Trophoblast cell (in vitro differentiated cells and primary cell): ENCODE data around the gene TMEM201. TPM values are rescaled to one million over a fixed set of nuclear protein-coding genes. Genes with fewer than 3 reads are reported as not detected.

Source experiments
- DNase-seq, 2 donors: peaks; one replicate each; pipeline ENCODE4 v3.0.0-alpha.2; 2016
- H2AFZ ChIP-seq: 2 replicates; pipeline ENCODE4 v1.6.1; 2013; ENCODE audit warnings: low read length, moderate library complexity, mild to moderate bottlenecking; ENCODE audit not compliant: insufficient read depth, poor library complexity
- H2AK5ac ChIP-seq: 2 replicates; pipeline ENCODE4 v1.6.1; 2013; ENCODE audit warnings: mild to moderate bottlenecking, low read length
- H2BK120ac ChIP-seq: 2 replicates; pipeline ENCODE4 v1.6.1; 2013; ENCODE audit warnings: low read length, mild to moderate bottlenecking, moderate library complexity; ENCODE audit not compliant: insufficient read depth, poor library complexity
- H2BK12ac ChIP-seq: 2 replicates; pipeline ENCODE4 v1.6.1; 2013; ENCODE audit warnings: mild to moderate bottlenecking, low read length, moderate library complexity
- H2BK5ac ChIP-seq: 2 replicates; pipeline ENCODE4 v1.6.1; 2013; ENCODE audit warnings: low read length, low read depth, moderate library complexity, mild to moderate bottlenecking; ENCODE audit not compliant: poor library complexity
- H3K14ac ChIP-seq: 2 replicates; pipeline ENCODE4 v1.6.1; 2013; ENCODE audit warnings: mild to moderate bottlenecking, low read length
- H3K18ac ChIP-seq: 2 replicates; pipeline ENCODE4 v1.6.1; 2013; ENCODE audit warnings: mild to moderate bottlenecking, low read length
- H3K23ac ChIP-seq: 2 replicates; pipeline ENCODE4 v1.6.1; 2013; ENCODE audit warnings: low read length
- H3K27ac ChIP-seq: 2 replicates; pipeline ENCODE4 v1.5.1; 2013; ENCODE audit warnings: low read depth, mild to moderate bottlenecking, inconsistent platforms, low read length, moderate library complexity
- H3K27me3 ChIP-seq: 2 replicates; pipeline ENCODE4 v1.6.1; 2013; ENCODE audit warnings: inconsistent platforms, mild to moderate bottlenecking, low read length, moderate library complexity; ENCODE audit not compliant: insufficient read depth
- H3K36me3 ChIP-seq, 2 experiments: 1 replicate in 1 of 2; 2 replicates in 1 of 2; pipeline ENCODE4 v1.6.1; 2013; ENCODE audit warnings: low read length in 2 of 2, mild to moderate bottlenecking in 2 of 2, moderate library complexity in 1 of 2; ENCODE audit not compliant: insufficient read depth in 2 of 2, control insufficient read depth in 1 of 2
- H3K4ac ChIP-seq: 2 replicates; pipeline ENCODE4 v1.6.1; 2013; ENCODE audit warnings: low read depth, mild to moderate bottlenecking, low read length, moderate library complexity
- H3K4me1 ChIP-seq, 2 experiments: 1 replicate in 1 of 2; 2 replicates in 1 of 2; pipeline ENCODE4 v1.6.1; 2013; ENCODE audit warnings: low read length in 2 of 2, mild to moderate bottlenecking in 2 of 2, moderate library complexity in 1 of 2; ENCODE audit not compliant: insufficient read depth in 2 of 2, control insufficient read depth in 1 of 2
- H3K4me2 ChIP-seq: 2 replicates; pipeline ENCODE4 v1.6.1; 2013; ENCODE audit warnings: inconsistent platforms, mild to moderate bottlenecking, low read length, moderate library complexity
- H3K4me3 ChIP-seq: 2 replicates; pipeline ENCODE4 v1.5.1; 2013; ENCODE audit warnings: mild to moderate bottlenecking, low read depth, low read length, inconsistent platforms
- H3K79me1 ChIP-seq: one replicate; pipeline ENCODE4 v1.6.1; 2013; ENCODE audit warnings: low read length
- H3K79me2 ChIP-seq: 2 replicates; pipeline ENCODE4 v1.6.1; 2013; ENCODE audit warnings: low read length, mild to moderate bottlenecking; ENCODE audit not compliant: control insufficient read depth, insufficient read depth, poor library complexity
- H3K9ac ChIP-seq: 2 replicates; pipeline ENCODE4 v1.6.1; 2013; ENCODE audit warnings: mild to moderate bottlenecking, low read length
- H3K9me3 ChIP-seq: 2 replicates; pipeline ENCODE4 v1.6.1; 2013; ENCODE audit warnings: low read depth, mild to moderate bottlenecking, control low read depth, inconsistent platforms, low read length; ENCODE audit not compliant: insufficient read depth
- H4K12ac ChIP-seq: 2 replicates; pipeline ENCODE4 v1.6.1; 2013; ENCODE audit warnings: low read depth, mild to moderate bottlenecking, low read length, moderate library complexity
- H4K8ac ChIP-seq: 2 replicates; pipeline ENCODE4 v1.6.1; 2013; ENCODE audit warnings: low read depth, mild to moderate bottlenecking, low read length, moderate library complexity
- H4K91ac ChIP-seq: one replicate; pipeline ENCODE4 v1.6.1; 2013; ENCODE audit warnings: low read depth, mild to moderate bottlenecking, low read length, moderate library complexity
- WGBS: extraction: QIAGEN DNeasy Blood & Tissue Kit; methylation state at CpG from one replicate; pipeline ENCODE4 v1.1.7; 2013; ENCODE audit warnings: missing lambda C conversion rate; ENCODE audit not compliant: insufficient read length, insufficient coverage; ENCODE audit errors: extremely low coverage; 5-methylcytosine and 5-hydroxymethylcytosine counted together
- polyA plus RNA-seq: library from polyadenylated mRNA; stranded (reverse); fragments of 200-250 nt; gene quantifications from 2 replicates; pipeline ENCODE4 v1.2.3, GENCODE V29; 2013

TMEM201 gene
- 13.3 and 13.4 TPM in 2 replicates for polyA plus RNA-seq

- Histone ChIP-seq H4K12ac (no peak within 1 kb of the TSS), H3K14ac (peak within 1 kb of the TSS; percentile 7), H2AK5ac (no peak within 1 kb of the TSS), H2BK12ac (no peak within 1 kb of the TSS), H3K79me2 (peaks cover 2% of the 10 kb centered on the region), H4K91ac (peak within 1 kb of the TSS; percentile 46), H4K8ac (no peak within 1 kb of the TSS), H3K4ac (no peak within 1 kb of the TSS), H2BK5ac (no peak within 1 kb of the TSS), H3K36me3 (no peaks in the 10 kb centered on the region), H3K4me2 (peak within 1 kb of the TSS; percentile 70), H3K18ac (peak within 1 kb of the TSS; percentile 53), H3K4me3 (peak within 1 kb of the TSS; percentile 96), H3K9ac (peak within 1 kb of the TSS; percentile 74), H2BK120ac (no peak within 1 kb of the TSS), H3K27me3 (no peaks in the 10 kb centered on the region), H2AFZ (no peak within 1 kb of the TSS), H3K27ac (no peak within 1 kb of the TSS), H3K23ac (no peak within 1 kb of the TSS), H3K4me1 (peaks cover 4 to 13% of the 10 kb centered on the region in 2 experiments), H3K79me1 (peaks cover 2% of the 10 kb centered on the region), H3K9me3 (no peaks in the 10 kb centered on the region)
- peak; percentile 91 to 98 for DNase-seq
- no CpG with 5 or more reads among the region's 94 CpGs for WGBS
Measured at GRCh38 chr1:9588551-9589143, at the start of gene TMEM201. TSS of gene TMEM201 (plus strand) at chr1:9588911. CDS start at chr1:9588931, 20 bp downstream.

- DNase-seq = peak; percentile 96 to 99
- Histone ChIP-seq H3K79me1 (peaks cover 4% of the 10 kb centered on the region), H3K36me3 (no peaks in the 10 kb centered on the region), H4K12ac (no peak within 1 kb of the TSS), H3K4ac (peak within 1 kb of the TSS; percentile 1), H3K4me1 (peaks cover 6 to 15% of the 10 kb centered on the region in 2 experiments), H3K79me2 (peaks cover 6% of the 10 kb centered on the region), H3K9ac (peak within 1 kb of the TSS; percentile 85), H2BK5ac (no peak within 1 kb of the TSS), H2BK120ac (no peak within 1 kb of the TSS), H2BK12ac (no peak within 1 kb of the TSS), H3K4me3 (peak within 1 kb of the TSS; percentile 86), H3K23ac (peak within 1 kb of the TSS; percentile 87), H3K27me3 (no peaks in the 10 kb centered on the region), H3K27ac (peak within 1 kb of the TSS; percentile 12), H3K14ac (peak within 1 kb of the TSS; percentile 0), H4K8ac (peak within 1 kb of the TSS; percentile 5), H3K18ac (peak within 1 kb of the TSS; percentile 26), H4K91ac (no peak within 1 kb of the TSS), H2AFZ (peak within 1 kb of the TSS; percentile 54), H3K9me3 (no peaks in the 10 kb centered on the region), H2AK5ac (no peak within 1 kb of the TSS), H3K4me2 (peak within 1 kb of the TSS; percentile 100)
- no CpG with 5 or more reads among the region's 92 CpGs for WGBS
Measured at GRCh38 chr1:9539165-9539828, 49.4 kb upstream of the TMEM201 start, which contains the start of gene SLC25A33. TSS of gene SLC25A33 (plus strand) at chr1:9539465. CDS start at chr1:9539692, 227 bp downstream.

GRCh38 chr1:9539829-9540550 lies 48.7 kb upstream of the TMEM201 start:
- peak overlapping the region; percentile 85 for H3K9ac ChIP-seq
- WGBS = no CpG with 5 or more reads among the region's 61 CpGs
- peaks cover 6% of the 10 kb centered on the region for H3K79me2 ChIP-seq
- no peak overlapping the region for H4K12ac ChIP-seq
- peak overlapping the region; percentile 100 for H3K4me2 ChIP-seq
- peak overlapping the region; percentile 0 for H3K14ac ChIP-seq
- peaks cover 4% of the 10 kb centered on the region for H3K79me1 ChIP-seq
- peak overlapping the region; percentile 54 for H2AFZ ChIP-seq
- no peaks in the 10 kb centered on the region for H3K27me3 ChIP-seq
- H3K36me3 ChIP-seq = no peaks in the 10 kb centered on the region
- H2BK120ac ChIP-seq = no peak overlapping the region
- no peak overlapping the region for H2BK12ac ChIP-seq
- H4K8ac ChIP-seq = peak overlapping the region; percentile 5
- peaks cover 6 to 15% of the 10 kb centered on the region in 2 experiments for H3K4me1 ChIP-seq
- H3K23ac ChIP-seq = peak overlapping the region; percentile 87
- peak overlapping the region; percentile 12 for H3K27ac ChIP-seq
- H3K9me3 ChIP-seq = no peaks in the 10 kb centered on the region
- H3K4ac ChIP-seq = peak overlapping the region; percentile 1
- H4K91ac ChIP-seq = no peak overlapping the region
- H2AK5ac ChIP-seq = no peak overlapping the region
- no peak overlapping the region for H2BK5ac ChIP-seq
- H3K18ac ChIP-seq = peak overlapping the region; percentile 26
- DNase-seq = peak; percentile 18 to 33
- H3K4me3 ChIP-seq = peak overlapping the region; percentile 86

- no peak overlapping the region for H2AFZ ChIP-seq
- no peak overlapping the region for H2BK12ac ChIP-seq
- H3K4ac ChIP-seq = no peak overlapping the region
- H3K79me1 ChIP-seq = peaks cover 4% of the 10 kb centered on the region
- H2BK120ac ChIP-seq = no peak overlapping the region
- H3K4me3 ChIP-seq = no peak overlapping the region
- H3K27me3 ChIP-seq = no peaks in the 10 kb centered on the region
- H3K36me3 ChIP-seq = no peaks in the 10 kb centered on the region
- DNase-seq = no peak
- no peak overlapping the region for H4K12ac ChIP-seq
- no peak overlapping the region for H3K27ac ChIP-seq
- no peak overlapping the region for H3K23ac ChIP-seq
- no peak overlapping the region for H4K8ac ChIP-seq
- H3K18ac ChIP-seq = no peak overlapping the region
- no peak overlapping the region for H3K9ac ChIP-seq
- no peak overlapping the region for H3K14ac ChIP-seq
- H2AK5ac ChIP-seq = no peak overlapping the region
- H3K9me3 ChIP-seq = no peaks in the 10 kb centered on the region
- peaks cover 6% of the 10 kb centered on the region for H3K79me2 ChIP-seq
- WGBS = no CpG with 5 or more reads among the region's 3 CpGs
- no peak overlapping the region for H4K91ac ChIP-seq
- H3K4me1 ChIP-seq = peaks cover 6 to 15% of the 10 kb centered on the region in 2 experiments
- H3K4me2 ChIP-seq = no peak overlapping the region
- no peak overlapping the region for H2BK5ac ChIP-seq
Measured at GRCh38 chr1:9542430-9542829, 46.3 kb upstream of the TMEM201 start.
